PFSK-1 (cell line): ENCODE data around the gene MYO1E.

ENCODE experiments used
- POLR2AphosphoS5 ChIP-seq: IDR thresholded peaks from 2 replicates; pipeline ENCODE4 v1.6.1; 2012; ENCODE audit warnings: low read depth, mild to moderate bottlenecking, control low read depth, low read length, moderate library complexity
- SIN3A ChIP-seq: IDR thresholded peaks from 2 replicates; pipeline ENCODE4 v1.6.1; 2012; ENCODE audit warnings: mild to moderate bottlenecking, low read length, moderate library complexity, borderline replicate concordance; ENCODE audit not compliant: insufficient read depth

DNA sequence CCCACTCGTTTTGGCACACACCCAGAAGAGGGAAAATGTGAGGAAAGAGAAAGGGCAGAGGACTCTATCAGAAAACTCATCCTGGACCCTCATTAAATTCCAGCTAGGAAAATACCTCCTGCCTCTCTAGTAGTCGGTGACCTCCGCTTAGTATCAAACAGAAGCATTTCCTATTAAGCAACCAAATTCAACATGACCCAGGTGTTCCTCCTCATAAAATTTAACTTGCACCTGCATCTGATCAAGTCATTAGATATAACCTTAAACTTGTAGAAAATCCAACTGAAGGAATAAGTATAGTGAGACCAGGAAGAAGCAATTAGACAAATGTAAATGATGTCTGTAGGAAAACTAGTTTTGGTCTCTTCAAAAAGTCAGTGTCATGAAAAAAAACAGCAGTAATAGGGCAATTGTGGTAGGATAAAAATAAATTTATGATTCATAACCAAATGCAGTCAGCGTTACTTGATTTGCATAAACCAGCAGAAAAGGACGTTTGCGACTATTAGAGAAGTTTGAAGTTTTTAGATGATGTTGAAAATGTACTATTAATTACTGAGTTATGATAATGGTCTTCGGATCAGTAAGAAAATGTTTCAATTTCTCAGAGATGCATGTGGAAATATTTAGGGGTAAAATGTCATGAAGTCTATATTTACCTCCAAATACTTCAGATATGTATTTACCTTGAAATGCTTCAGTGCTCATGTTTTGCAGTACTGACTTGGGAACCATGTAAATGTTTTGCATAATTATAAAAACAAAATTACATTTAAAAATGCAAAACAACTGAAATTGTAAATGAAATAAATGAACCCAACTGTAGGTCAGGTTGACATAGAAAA is 121.4 kb downstream of the MYO1E start:
- TF ChIP-seq POLR2AphosphoS5 (no peak), SIN3A (no peak)
